Glutamatergic neuron (in vitro differentiated cells): ENCODE data around the gene PRX. TPM values are rescaled to one million over a fixed set of nuclear protein-coding genes. Genes with fewer than 3 reads are reported as not detected.
"Not testable (repeated sequence)": the region's sequence is repeated elsewhere in the genome, so short reads cannot be mapped to it uniquely, and the experiment has no call there.

ENCODE experiments used
- DNase-seq: peaks from one replicate; pipeline ENCODE4 v3.0.0; 2022
- H3K27ac Mint-ChIP-seq: one replicate; pipeline ENCODE4 v1.8.0; 2020; ENCODE audit warnings: mild to moderate bottlenecking, mixed read lengths, inconsistent platforms; ENCODE audit not compliant: unreplicated experiment
- H3K27me3 Mint-ChIP-seq: one replicate; pipeline ENCODE4 v1.8.0; 2020; ENCODE audit warnings: mild to moderate bottlenecking, moderate library complexity, mixed read lengths, inconsistent platforms; ENCODE audit not compliant: unreplicated experiment
- H3K36me3 Mint-ChIP-seq: one replicate; pipeline ENCODE4 v1.8.0; 2020; ENCODE audit warnings: mild to moderate bottlenecking, mixed read lengths, inconsistent platforms; ENCODE audit not compliant: unreplicated experiment
- H3K4me1 Mint-ChIP-seq: one replicate; pipeline ENCODE4 v1.8.0; 2020; ENCODE audit warnings: mild to moderate bottlenecking, low read depth, mixed read lengths, inconsistent platforms; ENCODE audit not compliant: unreplicated experiment
- H3K4me3 Mint-ChIP-seq: one replicate; pipeline ENCODE4 v1.8.0; 2020; ENCODE audit warnings: mild to moderate bottlenecking, mixed read lengths, inconsistent platforms; ENCODE audit not compliant: unreplicated experiment
- H3K9me3 Mint-ChIP-seq: one replicate; pipeline ENCODE4 v1.8.0; 2020; ENCODE audit warnings: mild to moderate bottlenecking, moderate library complexity, mixed read lengths, inconsistent platforms; ENCODE audit not compliant: unreplicated experiment
- CTCF ChIP-seq: fragments of 200-600 bp; sonication (generic); IDR thresholded peaks from one replicate; pipeline ENCODE4 v1.5.0; 2021; ENCODE audit not compliant: partially characterized antibody, unreplicated experiment
- total RNA-seq: library from RNA; stranded (reverse); fragmentation: NEBNext Ultra II Directional; extraction: Animal tissue kit (Norgen Biotek cat#: 25700); gene quantifications from one replicate; pipeline ENCODE4 v1.2.1, GENCODE V29; 2021; ENCODE audit not compliant: unreplicated experiment

PRX gene
- total RNA-seq, 1 donor from 2014 or later, result 4.7 TPM

- Mint-ChIP-seq H3K4me1 (peaks cover 2% of the 10 kb centered on the region), H3K9me3 (peaks cover 8% of the 10 kb centered on the region), H3K27me3 (peaks cover 17% of the 10 kb centered on the region), H3K27ac (no peak overlapping the region), H3K36me3 (no peaks in the 10 kb centered on the region), H3K4me3 (no peak overlapping the region)
- TF ChIP-seq CTCF, result no peak
- DNase-seq, result no peak
Observed at GRCh38 chr19:40376286-40376862, 36.8 kb downstream of the PRX start.

- H3K27me3 Mint-ChIP-seq, result peaks cover 20% of the 10 kb centered on the region
- no peak overlapping the region for H3K4me3 Mint-ChIP-seq
- H3K4me1 Mint-ChIP-seq, result peaks cover 8% of the 10 kb centered on the region
Observed at GRCh38 chr19:40374084-40374483, 39.1 kb downstream of the PRX start.

GRCh38 chr19:40371802-40372122 lies 41.4 kb downstream of the PRX start:
- no peaks in the 10 kb centered on the region for H3K36me3 Mint-ChIP-seq
- no peak for DNase-seq
- H3K27me3 Mint-ChIP-seq, result peaks cover 26% of the 10 kb centered on the region
- H3K4me1 Mint-ChIP-seq, result peaks cover 16% of the 10 kb centered on the region
- H3K4me3 Mint-ChIP-seq, result no peak overlapping the region
- TF ChIP-seq CTCF, result no peak
- peaks cover 19% of the 10 kb centered on the region for H3K9me3 Mint-ChIP-seq
- no peak overlapping the region for H3K27ac Mint-ChIP-seq

More at GRCh38 chr19:40374084-40374483, 39.1 kb downstream of the PRX start:
- Mint-ChIP-seq H3K9me3 (peaks cover 7% of the 10 kb centered on the region), H3K36me3 (no peaks in the 10 kb centered on the region), H3K27ac (no peak overlapping the region)
- TF ChIP-seq CTCF, result no peak
- no peak for DNase-seq

- H3K36me3 Mint-ChIP-seq, result no peaks in the 10 kb centered on the region
- peaks cover 21% of the 10 kb centered on the region for H3K9me3 Mint-ChIP-seq
- TF ChIP-seq CTCF, result no peak
- peaks cover 28% of the 10 kb centered on the region for H3K27me3 Mint-ChIP-seq
- no peak overlapping the region for H3K4me3 Mint-ChIP-seq
- peak overlapping the region; percentile 56 for H3K27ac Mint-ChIP-seq
- H3K4me1 Mint-ChIP-seq, result peaks cover 18% of the 10 kb centered on the region
- DNase-seq, result no peak
Observed at GRCh38 chr19:40370997-40371801, 42.0 kb downstream of the PRX start.

- H3K27ac Mint-ChIP-seq, result peak overlapping the region; percentile 59
- peak overlapping the region; percentile 69 for H3K4me3 Mint-ChIP-seq
- not testable (repeated sequence) for H3K36me3 Mint-ChIP-seq, DNase-seq
- peaks cover 25% of the 10 kb centered on the region for H3K27me3 Mint-ChIP-seq
- H3K9me3 Mint-ChIP-seq, result peaks cover 21% of the 10 kb centered on the region
- H3K4me1 Mint-ChIP-seq, result peaks cover 20% of the 10 kb centered on the region
Observed at GRCh38 chr19:40370253-40370652, 42.9 kb downstream of the PRX start.
